OCI-LY7 (cell line): ENCODE results near the gene CDKL2.

Experiments
- EZH2phosphoT487 ChIP-seq: fragments of 200-600 bp; sonication (generic); IDR thresholded peaks from 2 replicates; pipeline ENCODE4 v1.6.1; 2018; ENCODE audit warnings: low read depth, borderline replicate concordance, mild to moderate bottlenecking, mixed run types, antibody characterized with exemption, low read length, moderate library complexity, mixed read lengths
- TF ChIP-seq, protein P1 (sequence below): fragments of 200-600 bp; sonication (generic); conservative IDR thresholded peaks from 2 replicates; pipeline ENCODE4 v1.5.1; 2014; ENCODE audit warnings: mild to moderate bottlenecking, antibody characterized with exemption, low read length, moderate library complexity, mixed read lengths

DNA sequence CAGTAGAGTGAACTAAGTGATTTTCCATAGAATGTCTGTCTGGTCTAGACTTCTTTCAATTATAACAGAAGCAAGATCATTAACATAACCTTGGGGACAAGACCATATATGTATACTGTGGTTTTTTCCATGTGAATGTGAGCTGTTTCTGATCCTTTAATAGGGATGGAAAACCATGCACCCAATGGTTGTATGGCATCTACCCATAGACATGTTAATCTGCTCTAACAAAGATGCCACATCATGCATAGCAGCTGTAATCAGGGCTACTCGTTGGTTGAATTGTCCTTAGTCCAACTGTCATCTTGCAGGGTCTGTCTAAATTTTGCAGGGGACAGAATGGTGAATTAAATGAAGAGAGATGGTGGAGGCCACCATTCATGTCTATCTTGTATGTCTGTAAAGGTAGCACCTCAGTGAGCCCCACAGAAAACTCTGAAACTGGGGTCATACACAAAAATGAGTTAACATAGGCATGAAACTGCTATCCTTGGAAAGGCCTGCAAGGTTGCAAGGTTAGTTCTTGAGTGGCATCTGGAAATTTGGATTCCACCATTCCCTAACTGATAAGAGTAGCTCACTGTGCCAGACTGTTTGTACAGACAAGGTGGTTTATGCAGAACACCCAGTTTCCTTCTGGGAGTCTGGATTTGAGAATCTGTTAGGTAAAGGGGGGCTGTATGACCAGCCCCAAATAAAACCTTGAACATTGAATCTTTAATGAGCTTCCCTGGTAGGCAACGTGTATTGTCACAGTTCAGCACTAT is 99.6 kb downstream of the CDKL2 start:
- TF ChIP-seq, protein P1, sequence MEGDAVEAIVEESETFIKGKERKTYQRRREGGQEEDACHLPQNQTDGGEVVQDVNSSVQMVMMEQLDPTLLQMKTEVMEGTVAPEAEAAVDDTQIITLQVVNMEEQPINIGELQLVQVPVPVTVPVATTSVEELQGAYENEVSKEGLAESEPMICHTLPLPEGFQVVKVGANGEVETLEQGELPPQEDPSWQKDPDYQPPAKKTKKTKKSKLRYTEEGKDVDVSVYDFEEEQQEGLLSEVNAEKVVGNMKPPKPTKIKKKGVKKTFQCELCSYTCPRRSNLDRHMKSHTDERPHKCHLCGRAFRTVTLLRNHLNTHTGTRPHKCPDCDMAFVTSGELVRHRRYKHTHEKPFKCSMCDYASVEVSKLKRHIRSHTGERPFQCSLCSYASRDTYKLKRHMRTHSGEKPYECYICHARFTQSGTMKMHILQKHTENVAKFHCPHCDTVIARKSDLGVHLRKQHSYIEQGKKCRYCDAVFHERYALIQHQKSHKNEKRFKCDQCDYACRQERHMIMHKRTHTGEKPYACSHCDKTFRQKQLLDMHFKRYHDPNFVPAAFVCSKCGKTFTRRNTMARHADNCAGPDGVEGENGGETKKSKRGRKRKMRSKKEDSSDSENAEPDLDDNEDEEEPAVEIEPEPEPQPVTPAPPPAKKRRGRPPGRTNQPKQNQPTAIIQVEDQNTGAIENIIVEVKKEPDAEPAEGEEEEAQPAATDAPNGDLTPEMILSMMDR, result no peak
- TF ChIP-seq EZH2phosphoT487, result no peak
